Measurements from ENCODE around the gene OR2D3. TPM values are rescaled to one million over a fixed set of nuclear protein-coding genes. Genes with fewer than 3 reads are reported as not detected.

Gene OR2D3
- total RNA-seq, 4 donors from 2014 or later = not detected

DNA sequence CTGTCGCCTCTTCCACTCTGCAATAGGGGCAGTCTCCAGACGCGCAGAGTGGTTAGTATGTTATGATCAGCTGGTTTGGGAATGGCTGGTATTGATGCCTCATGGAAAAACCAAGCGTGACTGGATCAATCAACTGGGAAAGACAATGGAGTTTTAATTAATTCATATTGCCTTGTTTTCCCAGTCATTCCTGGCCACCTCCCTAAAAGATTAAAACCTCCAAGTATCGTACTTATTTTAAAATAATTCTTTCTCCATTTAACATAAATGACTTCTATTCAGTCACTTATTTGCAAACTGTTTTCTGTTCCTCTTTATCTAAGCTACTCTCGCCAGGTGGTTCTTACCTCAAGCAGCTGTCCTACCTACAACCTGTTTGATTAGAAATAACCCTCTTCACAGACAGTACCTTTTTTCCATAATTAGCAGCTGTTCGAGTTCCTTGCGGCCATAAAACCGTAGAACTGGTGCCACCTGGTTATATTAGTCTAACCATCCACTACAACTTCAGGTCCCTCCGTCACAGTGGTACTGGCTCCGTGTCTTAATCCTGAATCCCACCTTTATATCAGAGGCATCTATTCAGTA is 6.3 kb downstream of the OR2D3 start:
- no peak for DNase-seq (ENCODE audit: low spot score in 2 of 2)
- Histone ChIP-seq H3K4me3 (peak overlapping the region; percentile 35 to 67 (median 56)), H3K36me3 (no peaks in the 10 kb centered on the region), H3K4me1 (peaks cover 0 to 14% (median 8%) of the 10 kb centered on the region in 4 donors), H3K27me3 (no peaks in the 10 kb centered on the region), H3K27ac (peak overlapping the region in 1 of 4 donors; percentile 35), H3K9me3 (no peaks in the 10 kb centered on the region)
- 10 to 16% methylated on average over 11 of the region's 11 CpGs for WGBS, 2 donors
- TF ChIP-seq, protein P1, sequence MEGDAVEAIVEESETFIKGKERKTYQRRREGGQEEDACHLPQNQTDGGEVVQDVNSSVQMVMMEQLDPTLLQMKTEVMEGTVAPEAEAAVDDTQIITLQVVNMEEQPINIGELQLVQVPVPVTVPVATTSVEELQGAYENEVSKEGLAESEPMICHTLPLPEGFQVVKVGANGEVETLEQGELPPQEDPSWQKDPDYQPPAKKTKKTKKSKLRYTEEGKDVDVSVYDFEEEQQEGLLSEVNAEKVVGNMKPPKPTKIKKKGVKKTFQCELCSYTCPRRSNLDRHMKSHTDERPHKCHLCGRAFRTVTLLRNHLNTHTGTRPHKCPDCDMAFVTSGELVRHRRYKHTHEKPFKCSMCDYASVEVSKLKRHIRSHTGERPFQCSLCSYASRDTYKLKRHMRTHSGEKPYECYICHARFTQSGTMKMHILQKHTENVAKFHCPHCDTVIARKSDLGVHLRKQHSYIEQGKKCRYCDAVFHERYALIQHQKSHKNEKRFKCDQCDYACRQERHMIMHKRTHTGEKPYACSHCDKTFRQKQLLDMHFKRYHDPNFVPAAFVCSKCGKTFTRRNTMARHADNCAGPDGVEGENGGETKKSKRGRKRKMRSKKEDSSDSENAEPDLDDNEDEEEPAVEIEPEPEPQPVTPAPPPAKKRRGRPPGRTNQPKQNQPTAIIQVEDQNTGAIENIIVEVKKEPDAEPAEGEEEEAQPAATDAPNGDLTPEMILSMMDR (IDR thresholded peaks at IDR 0.05) = no peak
- TF ChIP-seq EP300 (IDR thresholded peaks at IDR 0.05) (no peak), POLR2A (IDR thresholded peaks at IDR 0.05) (no peak)

DNA sequence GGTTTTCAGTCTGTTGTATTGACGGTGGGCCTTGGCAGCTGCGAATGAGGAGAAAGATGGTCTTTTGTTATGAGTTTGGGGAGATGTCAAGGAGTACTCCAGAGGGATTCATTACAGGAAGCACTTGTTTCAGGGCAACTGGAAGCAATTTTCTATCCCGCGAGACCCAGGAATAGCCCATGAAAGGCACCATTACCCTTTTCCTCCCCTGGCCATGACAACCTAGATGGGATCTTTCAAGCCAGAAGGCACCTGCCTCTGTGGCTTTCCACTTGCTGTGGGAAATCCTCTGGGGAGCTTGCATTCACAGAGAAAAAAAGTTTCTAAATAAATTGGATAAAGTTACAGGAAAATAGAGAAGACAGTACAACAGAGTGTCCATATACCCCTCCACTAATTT is 8.1 kb downstream of the OR2D3 start:
- TF ChIP-seq, protein P1 (IDR thresholded peaks at IDR 0.05) = no peak
- TF ChIP-seq EP300 (IDR thresholded peaks at IDR 0.05) (no peak), POLR2A (IDR thresholded peaks at IDR 0.05) (no peak)
- Histone ChIP-seq H3K36me3 (no peaks in the 10 kb centered on the region), H3K9me3 (no peaks in the 10 kb centered on the region), H3K27me3 (no peaks in the 10 kb centered on the region), H3K4me3 (no peak overlapping the region), H3K27ac (no peak overlapping the region), H3K4me1 (peaks cover 0 to 14% (median 8%) of the 10 kb centered on the region in 4 donors)
- no peak for DNase-seq (ENCODE audit: low spot score in 2 of 2)
- WGBS, 2 donors = 52 to 60% methylated on average over 4 of the region's 4 CpGs

DNA sequence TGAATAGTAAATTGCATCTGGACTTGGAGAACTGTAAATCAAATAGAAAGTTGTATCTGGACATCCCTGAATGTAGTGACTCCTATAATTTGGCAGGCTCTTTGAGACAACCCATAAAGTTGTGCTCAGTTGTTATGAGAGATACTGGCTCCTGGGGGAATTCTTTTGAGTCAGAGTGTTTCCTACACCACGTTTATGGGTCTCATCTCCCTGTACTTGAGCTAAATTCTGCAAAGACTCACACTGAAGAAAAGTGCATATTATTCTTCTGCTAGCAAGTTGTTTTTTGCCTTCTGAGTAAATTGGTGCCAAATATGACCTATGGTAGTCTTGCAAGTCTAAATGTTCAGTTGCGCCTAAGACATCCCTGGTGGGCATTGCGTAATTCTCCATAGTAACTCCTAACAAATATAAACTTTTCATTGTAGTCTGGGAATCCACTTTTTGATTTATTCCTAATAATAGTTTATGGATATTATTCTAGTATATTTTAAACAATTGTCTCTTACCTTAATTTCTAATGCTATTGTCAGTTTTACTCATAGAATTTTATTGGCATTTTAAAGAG is 10.4 kb downstream of the OR2D3 start:
- DNase-seq (ENCODE audit: low spot score in 2 of 2) = no peak
- Histone ChIP-seq H3K27ac (no peak overlapping the region), H3K27me3 (no peaks in the 10 kb centered on the region), H3K36me3 (no peaks in the 10 kb centered on the region), H3K4me1 (peaks cover 0 to 14% (median 8%) of the 10 kb centered on the region in 4 donors), H3K4me3 (no peak overlapping the region), H3K9me3 (no peaks in the 10 kb centered on the region)
- TF ChIP-seq, protein P1 (IDR thresholded peaks at IDR 0.05) = no peak
- TF ChIP-seq EP300 (IDR thresholded peaks at IDR 0.05) = no peak
- TF ChIP-seq POLR2A (IDR thresholded peaks at IDR 0.05) = no peak
- WGBS, 2 donors = 76 to 78% methylated on average over 3 of the region's 3 CpGs

DNA sequence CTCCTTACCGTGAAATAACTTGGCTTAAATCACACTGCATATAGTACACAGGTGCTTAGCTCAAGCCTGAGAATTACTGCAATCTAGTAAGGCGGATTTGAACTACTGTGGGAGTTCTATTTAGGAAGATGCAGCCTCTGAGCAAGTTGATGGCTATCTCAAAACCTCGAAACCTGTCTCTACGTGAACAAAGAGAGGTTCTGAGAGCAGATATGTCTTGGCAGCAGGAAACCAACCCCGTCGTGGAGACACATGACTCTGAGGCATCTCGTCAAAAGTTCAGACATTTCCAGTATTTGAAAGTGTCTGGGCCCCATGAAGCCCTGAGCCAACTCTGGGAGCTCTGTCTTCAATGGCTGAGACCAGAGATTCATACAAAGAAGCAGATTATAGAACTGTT is 11.3 kb downstream of the OR2D3 start:
- Histone ChIP-seq H3K27ac (no peak overlapping the region), H3K9me3 (no peaks in the 10 kb centered on the region), H3K4me3 (no peak overlapping the region), H3K36me3 (no peaks in the 10 kb centered on the region), H3K27me3 (no peaks in the 10 kb centered on the region), H3K4me1 (peaks cover 0 to 6% (median 4%) of the 10 kb centered on the region in 4 donors)
- TF ChIP-seq POLR2A (IDR thresholded peaks at IDR 0.05) (no peak), EP300 (IDR thresholded peaks at IDR 0.05) (no peak)
- TF ChIP-seq, protein P1 (IDR thresholded peaks at IDR 0.05) = no peak
- DNase-seq (ENCODE audit: low spot score in 2 of 2) = no peak
- WGBS, 2 donors = 88 to 91% methylated on average over 7 of the region's 7 CpGs

DNA sequence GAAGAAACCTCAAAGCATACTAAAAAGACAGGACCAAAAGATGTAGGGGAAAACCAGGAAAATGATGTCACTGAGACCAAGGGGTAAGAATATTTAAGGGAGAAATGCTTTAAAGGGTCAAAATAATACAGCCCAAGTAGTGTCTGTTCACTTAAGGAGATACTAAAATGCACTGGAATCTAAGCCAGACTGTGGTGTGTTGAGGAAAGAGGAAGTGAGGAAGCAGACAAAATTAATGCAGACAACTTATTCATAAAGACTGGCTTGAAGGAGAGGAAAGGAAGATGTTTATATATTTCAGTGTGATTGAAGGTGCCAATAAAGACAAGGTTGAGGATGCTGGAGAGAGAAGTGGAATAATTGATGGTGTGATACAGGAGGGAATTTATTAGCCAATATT is 21.2 kb downstream of the OR2D3 start:
- H3K9me3 ChIP-seq = no peaks in the 10 kb centered on the region
- H3K36me3 ChIP-seq = no peaks in the 10 kb centered on the region
- TF ChIP-seq, protein P1 (IDR thresholded peaks at IDR 0.05) = no peak
- TF ChIP-seq POLR2A (IDR thresholded peaks at IDR 0.05) (no peak), EP300 (IDR thresholded peaks at IDR 0.05) (no peak)
- DNase-seq (ENCODE audit: low spot score in 2 of 2) = no peak
- no peak overlapping the region for H3K4me3 ChIP-seq
- no peak overlapping the region for H3K27ac ChIP-seq
- no peaks in the 10 kb centered on the region for H3K4me1 ChIP-seq
- no peaks in the 10 kb centered on the region for H3K27me3 ChIP-seq
